SK-N-MC (cell line): Measurements from ENCODE around the gene SLC26A3.

Experiments used
- EZH2 ChIP-seq: fragments of 200-600 bp; sonication (generic); IDR thresholded peaks from one replicate; pipeline ENCODE4 v1.6.1; 2017; ENCODE audit warnings: antibody characterized with exemption
- POLR2AphosphoS5 ChIP-seq: IDR thresholded peaks from 2 replicates; pipeline ENCODE4 v1.6.1; 2012; ENCODE audit warnings: mild to moderate bottlenecking, low read depth, low read length, borderline replicate concordance

GRCh38 chr7:107725138-107725740 lies 77.8 kb downstream of the SLC26A3 start:
- TF ChIP-seq POLR2AphosphoS5 (no peak), EZH2 (no peak)
